ENCODE measurements around the gene DGKQ.
"Not testable (repeated sequence)": the region's sequence is repeated elsewhere in the genome, so short reads cannot be mapped to it uniquely, and the experiment has no call there.

DGKQ gene

DNA sequence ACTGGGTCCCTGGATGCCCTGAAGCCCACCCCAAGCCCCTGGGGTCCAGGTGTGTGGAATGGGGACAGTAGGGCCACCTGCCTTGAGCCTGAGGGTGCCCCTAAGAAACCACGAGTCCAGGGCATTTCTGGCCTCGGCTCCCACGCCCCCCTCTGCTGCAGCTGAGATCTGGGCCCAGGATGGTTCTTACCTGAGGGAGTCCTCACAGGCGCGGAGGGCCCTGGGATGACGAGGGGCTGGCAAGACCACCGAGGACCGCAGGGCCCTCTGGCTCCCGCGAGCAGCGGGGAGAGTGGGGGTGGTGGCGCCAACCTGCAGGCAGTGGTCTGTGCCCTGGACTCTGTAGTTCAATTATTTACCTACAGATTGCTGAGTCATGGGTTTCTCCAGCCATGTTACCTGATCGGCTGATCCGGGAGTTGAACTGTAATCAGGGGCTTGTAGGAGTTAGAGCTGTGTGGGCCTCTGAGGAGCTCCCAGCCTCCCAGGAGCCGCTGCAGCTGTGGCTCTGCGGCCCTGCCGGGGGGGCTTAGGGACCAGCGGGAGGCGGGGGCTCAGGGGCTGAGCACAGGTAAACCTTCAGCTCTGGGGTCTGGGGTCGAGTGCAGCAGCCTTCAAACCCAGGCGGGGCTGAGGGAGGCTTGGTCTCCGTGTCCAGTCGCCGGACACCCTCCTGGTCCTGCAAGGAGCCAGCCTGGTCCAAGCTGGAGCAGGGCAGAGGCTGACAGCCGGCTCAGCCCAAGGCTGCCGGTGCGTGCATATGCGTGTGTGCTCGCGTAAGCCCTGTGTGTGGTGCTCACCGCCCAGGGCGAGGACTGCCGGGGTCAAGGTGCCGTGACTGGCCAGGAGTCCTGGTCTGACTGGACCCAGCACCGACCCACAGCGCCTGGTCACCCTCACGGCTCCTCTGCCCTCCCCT is 20.0 kb upstream of the DGKQ start, which contains the start of gene SLC26A1:
Gene SLC26A1 (minus strand): TSS at position 294 of the 919 bp plus-strand sequence. CDS start 1,701 bp downstream, outside the sequence.
- DNase-seq = no peak

DNA sequence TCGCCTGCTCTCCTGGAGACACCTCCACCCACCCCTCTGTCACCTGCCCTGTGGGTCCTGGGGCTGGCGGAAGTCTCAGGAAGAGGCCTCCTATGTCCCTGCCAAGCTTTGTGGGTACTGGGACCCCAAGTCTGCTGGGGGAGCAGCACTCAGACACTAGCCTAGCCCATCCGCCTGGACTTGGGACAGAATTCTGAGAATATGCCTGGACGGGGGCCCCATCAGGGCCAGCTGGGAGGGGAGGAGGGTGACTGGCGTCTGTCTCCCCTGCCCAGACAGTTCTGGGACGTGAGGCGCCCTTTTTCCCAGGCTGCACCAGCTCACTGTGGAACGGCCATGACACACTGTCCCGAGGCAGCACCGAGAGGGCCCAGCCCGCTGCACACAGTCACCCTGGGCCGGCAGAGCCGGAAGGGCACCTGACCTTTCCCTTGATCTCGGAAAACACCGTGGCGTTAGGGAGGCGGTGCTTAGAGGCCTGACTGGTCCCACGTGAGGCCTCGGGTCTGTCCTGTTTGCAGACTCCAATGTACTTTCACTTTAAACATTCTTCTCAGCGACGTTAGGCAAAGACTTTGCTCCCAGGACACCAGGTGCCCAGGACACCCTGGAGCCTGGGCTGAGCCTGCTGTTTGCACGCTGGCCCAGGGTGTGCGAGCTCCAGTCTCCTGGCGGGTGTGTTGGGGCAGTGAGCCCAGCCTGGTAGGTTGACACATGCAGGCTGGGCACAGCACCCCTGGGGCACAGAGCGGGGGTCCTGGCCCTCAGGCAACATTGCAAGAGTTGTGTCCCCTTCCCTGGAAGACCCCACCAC is 19.1 kb upstream of the DGKQ start:
- DNase-seq = no peak

DNA sequence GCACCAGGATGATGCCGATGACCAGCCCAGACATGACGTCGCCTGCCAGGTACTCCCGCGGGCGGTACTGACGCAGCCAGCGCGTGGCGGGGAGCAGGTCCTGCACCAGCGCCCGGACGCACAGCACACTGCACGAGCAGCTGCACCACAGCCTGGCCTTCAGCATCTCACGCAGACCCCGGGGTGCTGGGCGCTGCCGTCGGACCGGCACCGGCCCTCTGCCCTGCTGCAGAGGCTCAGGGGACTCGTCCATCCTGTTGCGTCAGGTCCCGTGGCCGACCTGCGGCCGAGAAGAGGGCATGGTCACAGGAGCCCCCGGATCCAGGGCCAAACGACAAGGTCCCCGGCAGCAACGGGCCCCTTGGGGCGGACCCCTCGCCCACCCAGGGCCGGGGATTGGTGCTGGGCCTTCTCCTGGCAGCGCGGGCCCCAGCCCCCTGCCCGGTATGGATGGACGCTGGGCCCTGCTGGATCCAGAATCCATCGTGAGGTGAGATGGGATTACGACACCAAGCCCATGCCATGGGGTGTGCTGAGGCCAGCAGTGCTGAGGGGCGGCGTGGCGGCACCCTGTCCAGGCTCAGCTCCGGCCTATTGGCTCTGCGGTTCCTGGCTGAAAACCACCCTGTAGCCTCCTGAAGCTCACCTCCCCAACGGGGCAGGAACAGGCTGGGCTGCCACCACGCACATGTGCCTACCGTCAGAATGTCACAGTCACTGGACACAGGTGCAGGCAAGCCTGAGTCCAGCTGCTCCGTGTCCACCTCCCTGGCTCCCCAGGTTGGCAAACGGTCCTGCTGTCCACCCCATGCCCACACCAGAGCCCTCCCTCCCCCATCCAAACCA is 18.3 kb upstream of the DGKQ start:
- DNase-seq = no peak

DNA sequence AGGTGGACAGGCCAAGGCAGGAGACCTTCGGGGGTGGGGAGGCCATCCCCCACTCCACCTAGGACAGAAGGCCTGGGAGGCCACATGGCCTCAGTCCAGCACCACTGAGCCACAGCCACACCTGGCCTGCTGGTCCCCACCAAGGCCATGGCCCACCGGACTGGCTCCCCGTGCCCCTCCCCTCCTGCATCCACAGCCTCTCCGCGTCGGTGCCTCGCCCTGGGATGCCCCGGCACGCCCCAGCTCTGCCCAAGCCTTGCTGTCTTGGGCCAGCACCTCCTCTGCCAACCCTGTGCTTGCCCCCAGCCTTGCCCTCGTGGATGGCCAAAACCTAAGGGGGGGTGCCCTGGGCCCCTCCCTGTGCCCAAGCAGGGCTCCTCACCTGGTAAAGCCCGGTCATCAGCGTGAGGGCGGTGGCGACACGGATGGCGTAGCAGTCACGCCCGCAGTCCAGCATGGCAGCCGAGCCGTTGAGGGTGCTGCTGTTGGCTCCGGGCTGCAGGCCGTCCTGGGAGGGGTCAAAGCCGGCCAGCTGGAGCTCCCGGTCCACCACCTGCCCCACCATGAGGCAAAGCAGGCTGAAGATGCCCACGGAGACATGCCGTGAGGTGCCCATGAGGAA is 17.5 kb upstream of the DGKQ start:
- DNase-seq = no peak

DNA sequence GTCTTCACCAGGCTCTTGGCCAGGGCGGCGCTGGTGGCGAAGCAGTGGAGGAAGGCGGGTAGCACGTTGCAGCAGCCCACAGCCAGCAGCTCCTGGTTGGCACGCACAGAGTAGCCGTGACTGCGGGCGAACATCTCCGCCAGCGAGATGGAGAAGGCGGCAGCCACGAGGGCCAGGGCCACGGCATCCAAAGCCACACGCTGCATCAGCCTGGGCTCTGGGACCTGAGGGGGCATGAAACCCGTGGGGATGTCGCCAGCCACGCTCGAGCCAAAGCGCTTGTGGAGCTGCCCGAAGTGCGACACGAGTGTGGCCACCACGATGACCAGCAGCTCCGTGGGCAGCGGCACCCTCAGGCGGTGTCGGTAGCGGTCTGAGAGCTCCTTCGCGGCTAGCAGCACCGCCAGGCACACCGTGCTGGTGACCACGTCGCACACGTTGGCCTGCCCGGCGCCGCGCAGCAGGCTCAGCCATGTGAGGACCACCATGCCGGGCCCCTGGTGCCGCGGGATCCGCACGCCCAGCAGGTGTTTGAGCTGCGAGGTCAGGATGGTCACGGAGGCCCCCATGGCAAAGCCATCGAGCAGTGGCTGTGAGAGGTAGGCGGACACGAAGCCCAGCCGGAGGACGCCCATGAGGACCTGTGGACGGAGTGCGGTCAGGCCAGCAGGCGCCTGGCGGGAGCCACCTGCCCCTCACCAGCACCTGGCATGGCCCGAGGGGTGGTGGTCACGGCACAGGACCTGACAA is 16.5 kb upstream of the DGKQ start:
- DNase-seq = no peak

DNA sequence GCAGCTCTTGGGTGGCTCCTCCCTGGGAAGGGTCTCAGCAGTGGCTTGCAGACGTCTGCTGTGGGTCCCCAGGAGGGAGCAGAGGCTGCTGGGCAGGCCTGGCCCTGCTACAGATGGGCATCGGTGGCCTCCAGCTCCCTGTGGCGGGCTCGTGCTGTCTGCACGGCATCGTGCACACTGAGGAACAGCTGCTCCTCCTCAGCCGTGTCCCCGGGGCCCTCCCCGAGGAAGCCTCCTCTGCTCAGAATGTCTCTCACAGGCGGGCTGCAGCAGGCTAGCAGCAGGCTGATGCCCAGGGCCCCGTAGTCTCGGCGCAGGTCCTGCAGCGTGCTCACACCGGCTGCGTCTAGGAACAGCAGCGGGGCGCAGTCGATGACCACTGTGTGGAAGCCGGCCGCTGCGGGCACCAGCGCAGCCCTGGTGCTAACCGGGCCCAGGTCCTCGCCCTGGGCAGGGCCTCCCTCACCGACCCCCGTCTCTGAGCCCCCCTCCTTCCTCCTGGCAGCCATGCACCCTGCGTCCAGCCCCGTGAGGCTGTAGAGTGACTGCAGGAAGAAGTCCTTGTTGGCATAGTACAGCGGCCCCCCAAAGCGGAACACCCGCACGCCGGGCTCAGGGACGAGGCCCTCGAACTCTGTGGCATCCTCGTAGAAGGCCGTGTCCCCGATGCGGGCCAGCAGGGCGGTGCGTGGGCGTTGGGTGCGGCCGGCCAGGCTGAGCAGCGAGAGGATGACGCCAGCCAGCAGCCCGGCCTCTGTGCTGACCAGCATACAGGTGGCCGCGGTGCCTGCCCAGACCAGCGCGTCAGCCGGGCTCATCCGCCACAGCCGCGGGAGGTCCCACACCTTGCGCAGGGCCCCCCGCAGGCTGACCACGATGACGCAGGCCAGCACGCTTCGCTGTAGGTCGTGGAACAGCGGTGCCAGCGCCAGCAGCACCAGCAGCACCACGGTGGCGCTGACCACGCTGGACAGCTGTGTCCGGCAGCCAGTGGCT is 15.7 kb upstream of the DGKQ start:
- DNase-seq = peak; percentile 35

DNA sequence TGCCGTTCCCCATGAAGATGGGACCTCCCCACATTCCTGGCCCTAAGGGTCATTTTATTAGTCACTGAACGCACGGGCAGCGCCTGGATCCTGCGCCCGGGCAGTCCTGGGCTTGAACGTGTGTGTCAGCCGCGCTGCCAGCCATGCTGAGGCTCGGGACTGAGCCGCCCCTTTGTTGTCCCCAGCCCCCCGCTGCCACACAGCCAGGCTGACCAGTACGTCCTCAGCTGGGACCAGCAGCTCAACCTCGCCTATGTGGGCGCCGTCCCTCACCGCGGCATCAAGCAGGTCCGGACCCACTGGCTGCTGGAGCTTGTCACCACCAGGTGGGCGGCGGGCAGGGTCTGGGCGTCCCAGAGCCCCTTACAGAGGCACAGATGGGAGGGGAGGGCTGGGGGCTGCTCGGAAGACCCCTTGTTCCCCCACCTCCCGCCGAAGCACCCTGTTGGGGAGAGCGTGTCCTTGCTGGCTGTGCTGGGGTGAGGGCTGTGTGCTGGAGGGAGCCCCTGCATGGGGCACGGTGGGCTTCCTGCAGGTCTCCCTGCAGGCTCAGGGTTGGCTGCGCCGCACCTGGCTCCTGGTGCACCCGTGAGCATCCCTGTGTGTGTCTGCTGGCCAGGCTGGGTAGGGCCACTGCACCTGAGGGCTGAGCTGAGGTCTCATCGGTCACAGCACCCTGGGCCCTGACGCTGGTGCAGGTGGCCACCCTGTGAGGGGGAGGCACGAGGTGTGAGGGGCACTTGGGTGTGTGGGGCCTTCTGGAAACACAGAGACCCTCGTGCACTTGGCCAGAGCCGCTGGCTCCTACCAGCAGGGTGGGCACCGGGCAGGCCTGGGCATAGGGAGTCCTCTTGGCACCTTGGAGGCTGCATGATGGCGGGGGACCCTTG is 14.5 kb upstream of the DGKQ start:
- no peak for DNase-seq

DNA sequence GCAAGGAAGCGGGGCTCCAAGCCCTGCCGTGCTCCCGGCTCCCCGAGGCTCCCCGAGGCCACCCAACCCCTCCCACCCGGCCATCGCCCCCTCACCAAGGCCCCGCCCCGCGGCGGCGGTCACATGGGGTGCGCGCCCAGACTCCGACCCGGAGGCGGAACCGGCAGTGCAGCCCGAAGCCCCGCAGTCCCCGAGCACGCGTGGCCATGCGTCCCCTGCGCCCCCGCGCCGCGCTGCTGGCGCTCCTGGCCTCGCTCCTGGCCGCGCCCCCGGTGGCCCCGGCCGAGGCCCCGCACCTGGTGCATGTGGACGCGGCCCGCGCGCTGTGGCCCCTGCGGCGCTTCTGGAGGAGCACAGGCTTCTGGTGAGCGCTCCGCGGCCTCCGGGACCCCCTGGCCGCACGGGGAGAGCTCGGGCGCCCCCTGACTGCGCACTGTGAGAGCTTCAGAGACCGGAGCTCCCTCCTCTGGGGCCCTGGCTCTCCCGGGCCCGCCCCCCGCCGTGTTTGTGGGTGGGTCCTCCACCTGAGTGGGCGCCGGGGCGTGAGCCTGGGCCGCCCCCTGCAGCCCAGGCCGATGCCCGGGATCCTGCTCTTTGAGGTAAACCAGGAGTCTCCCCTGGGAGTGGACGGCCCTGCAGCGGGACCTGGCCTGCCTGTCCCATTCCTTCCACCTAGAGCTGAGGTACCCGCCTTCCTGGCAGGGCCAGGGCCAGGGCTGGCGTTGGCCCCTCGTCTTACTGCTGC is 13.7 kb upstream of the DGKQ start, which contains the start of gene IDUA:
Gene IDUA (plus strand): TSS at position 166 of the 745 bp plus-strand sequence. CDS start 41 bp downstream, at position 207.
- peak; percentile 56 for DNase-seq

DNA sequence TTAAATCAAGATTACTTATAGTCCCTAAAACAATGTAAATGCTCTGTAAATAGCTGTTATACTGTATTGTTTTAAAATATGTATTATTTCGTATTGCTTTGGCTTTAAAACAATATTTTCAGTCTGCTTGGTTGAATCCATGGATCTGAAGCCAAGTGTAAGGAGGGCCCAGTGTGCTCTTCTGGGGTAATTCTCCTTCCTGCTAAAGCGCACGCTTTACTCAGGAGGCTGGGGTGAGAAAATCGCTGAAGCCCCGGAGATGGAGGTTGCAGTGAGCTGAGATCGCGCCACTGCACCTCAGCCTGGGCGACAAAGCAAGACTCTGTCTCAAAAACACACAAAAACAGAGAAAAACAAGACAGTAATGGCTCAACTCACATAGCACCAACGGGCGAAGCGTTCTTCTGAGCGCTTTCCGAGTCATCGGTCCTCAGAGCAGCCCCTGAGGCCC is 13.1 kb upstream of the DGKQ start:
- no peak for DNase-seq

DNA sequence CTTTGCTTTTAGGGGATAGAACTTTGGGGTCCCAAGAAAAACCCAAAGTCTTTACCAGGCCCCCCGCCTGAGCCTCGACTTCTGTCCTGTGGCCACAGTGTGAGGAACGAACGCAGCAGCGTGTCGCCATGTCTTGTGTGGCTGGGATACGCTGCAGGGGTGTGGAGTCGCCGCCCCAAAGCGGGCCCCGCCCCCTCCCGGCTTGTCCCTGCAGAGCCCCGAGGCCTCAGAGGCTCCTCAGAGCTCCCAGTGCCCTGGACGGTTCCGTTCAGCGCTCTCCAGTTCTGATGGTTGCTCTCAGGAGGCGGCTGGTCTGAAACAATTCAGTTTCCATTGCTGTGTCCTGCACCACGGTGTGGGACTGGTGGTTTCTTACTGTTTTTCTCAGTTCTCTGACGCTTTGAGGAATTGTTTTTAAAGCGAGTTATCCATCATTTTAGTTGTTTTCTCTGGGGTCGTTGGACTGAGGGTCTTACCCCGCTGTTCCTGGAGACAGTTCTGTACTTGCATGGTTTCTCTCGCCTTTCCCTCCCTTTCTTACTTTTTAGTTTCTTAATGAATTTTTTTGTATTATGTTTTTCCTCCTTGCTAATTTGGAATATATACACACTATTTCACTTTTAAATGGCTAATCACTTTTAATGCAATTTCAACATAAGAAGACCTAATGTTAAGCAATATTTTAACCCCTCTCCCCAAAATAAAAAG is 11.9 kb upstream of the DGKQ start:
- no peak for DNase-seq

DNA sequence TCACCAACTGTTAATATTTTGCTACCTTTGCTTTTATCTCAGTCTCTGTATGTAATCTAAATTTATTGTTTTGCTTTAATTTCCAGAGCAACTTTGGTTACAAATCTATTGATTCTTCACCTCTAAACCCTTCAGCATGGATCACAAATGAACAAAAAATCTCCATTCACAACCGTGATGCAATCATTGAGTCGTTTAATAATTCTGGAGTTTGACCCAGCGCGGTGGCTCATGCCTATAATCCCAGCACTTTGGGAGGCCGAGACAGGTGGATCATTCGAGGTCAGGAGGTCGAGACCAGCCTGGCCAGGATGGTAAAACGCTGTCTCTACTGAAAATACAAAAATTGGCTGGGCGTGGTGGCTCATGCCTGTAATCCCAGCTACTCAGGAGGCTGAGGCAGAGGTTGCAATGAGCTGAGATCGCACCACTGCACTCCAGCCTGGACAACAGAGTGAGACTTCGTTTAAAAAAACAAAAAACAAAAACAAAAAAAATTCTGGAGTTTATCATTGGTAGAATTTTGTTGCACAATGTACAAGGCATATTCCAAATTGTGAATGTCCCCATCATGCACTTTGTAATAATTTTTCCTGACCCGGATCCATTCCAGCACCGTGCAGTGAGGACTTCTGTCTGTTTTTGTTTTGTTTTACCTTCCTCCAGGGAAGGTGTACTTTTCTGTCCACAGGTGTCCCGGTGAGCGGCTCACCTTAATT is 11.1 kb upstream of the DGKQ start:
- no peak for DNase-seq

DNA sequence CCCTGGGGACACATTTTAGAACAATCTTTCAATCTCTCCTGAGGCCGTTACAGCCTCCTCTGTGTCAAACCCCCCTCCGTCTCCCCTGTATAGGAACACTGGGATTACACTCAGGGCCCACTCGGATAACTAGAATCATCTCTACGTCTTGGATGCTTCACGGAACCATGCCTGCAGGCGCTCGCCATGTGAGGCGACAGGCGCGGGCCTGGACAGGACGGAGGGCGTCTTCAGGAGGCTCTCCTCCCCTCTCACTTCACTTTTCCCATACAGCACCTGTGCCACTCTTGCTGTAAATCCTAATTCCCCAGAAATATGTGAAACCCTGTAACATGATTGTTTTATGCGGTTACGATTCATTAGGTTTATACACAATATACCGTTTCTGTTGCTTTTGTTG is 9.4 kb upstream of the DGKQ start:
- DNase-seq = no peak

DNA sequence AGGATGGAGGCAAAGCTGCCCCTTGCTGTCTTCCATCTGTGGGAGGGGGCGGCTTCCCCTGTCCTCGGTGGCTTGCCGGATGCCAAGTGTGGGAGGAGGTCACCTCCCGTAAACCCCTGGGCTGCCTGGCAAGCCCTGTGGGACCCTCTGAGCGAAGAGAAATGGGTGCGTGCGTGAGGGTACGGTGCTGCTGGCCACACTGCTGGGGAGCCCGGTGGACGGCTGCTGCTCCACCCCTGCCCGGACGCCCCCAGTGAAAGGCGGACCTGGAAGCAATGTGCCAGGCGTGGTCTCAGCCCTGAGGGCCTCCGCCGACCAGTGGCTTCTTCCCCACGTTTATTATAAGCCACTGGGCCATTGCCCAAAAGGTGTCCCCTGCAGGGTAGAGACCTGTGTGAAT is 8.9 kb upstream of the DGKQ start:
- DNase-seq = no peak

DNA sequence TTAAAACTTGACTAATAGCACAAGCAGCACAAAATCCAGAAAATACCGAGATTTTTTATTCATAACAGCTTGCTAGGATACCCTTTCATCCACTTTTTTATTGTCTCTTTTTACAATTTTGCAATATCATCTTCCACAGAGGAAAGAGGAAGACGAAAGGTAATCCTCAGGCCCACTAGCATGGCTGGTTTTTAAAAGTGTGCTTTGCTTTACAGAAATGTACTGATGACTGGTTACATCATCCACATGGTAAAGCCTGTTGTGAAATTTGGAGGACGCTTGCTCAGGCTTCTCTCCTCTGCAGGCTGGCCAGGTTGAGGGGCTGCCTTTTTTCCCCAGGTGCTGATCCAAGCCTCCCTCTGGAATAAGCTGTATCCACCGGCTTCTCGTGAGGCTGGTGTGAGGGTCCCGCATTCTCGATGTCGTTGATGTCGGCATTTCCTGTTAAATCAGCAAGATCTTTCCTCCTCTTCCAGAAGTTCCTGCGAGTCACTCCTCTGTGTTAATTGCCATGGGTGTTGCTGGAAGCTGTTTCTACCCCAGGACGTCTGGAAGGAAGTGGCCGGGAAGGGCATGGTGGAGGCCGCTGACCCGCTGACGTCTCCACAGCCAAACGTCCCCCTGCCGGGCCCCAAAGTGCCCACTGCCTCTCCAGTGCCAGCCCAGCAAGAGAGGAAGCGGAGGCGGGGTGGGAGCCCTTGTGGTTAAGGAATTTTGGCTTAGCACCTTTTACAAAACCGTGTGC is 5.8 kb upstream of the DGKQ start:
- no peak for DNase-seq

DNA sequence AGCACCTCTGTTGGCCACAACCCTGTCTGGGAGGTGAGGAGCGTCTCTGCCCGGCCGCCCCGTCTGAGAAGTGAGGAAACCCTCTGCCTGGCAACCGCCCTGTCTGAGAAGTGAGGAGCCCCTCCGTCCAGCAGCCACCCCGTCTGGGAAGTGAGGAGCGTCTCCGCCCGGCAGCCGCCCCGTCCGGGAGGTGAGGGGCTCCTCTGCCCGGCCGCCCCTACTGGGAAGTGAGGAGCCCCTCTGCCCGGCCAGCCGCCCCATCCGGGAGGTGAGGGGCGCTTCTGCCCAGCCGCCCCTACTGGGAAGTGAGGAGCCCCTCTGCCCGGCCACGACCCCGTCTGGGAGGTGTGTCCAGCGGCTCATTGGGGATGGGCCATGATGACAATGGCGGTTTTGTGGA is 2.6 kb upstream of the DGKQ start:
- DNase-seq = not testable (repeated sequence)

DNA sequence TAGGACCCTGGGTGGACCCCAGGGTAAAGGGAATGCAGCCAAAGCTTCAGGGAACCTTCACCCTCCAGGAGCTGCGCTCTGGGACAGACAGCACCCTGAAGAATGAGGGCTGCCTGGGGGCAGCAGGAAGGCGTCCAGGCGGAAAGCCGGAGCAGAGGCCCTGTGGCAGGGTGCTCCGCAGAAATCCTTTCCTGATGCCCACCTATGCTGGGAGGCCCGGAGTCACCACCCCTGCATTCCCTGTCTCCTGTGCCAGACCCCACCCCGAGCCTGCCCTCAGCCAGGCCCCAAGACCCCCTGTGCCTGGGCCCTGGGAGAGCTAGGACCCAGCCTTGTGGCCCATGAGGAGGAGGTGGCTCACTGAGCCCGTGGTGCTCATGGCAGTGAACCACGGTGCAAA is 1.3 kb upstream of the DGKQ start:
- DNase-seq = no peak

Measured in NCI-H2171 (cell line).